Osteocyte (in vitro differentiated cells): Measurements from ENCODE around the gene CRY1. TPM values are rescaled to one million over a fixed set of nuclear protein-coding genes. Genes with fewer than 3 reads are reported as not detected.

Source experiments
- DNase-seq: peaks from one replicate; pipeline ENCODE4 v3.0.0; 2021; ENCODE audit warnings: mixed read lengths; ENCODE audit not compliant: unreplicated experiment; ENCODE audit errors: extremely low spot score
- H3K27ac Mint-ChIP-seq: one replicate; pipeline ENCODE4 v1.8.0; 2021; ENCODE audit warnings: mild to moderate bottlenecking, mixed read lengths; ENCODE audit not compliant: unreplicated experiment
- H3K27me3 Mint-ChIP-seq: one replicate; pipeline ENCODE4 v1.8.0; 2021; ENCODE audit warnings: mixed read lengths; ENCODE audit not compliant: unreplicated experiment
- H3K36me3 Mint-ChIP-seq: one replicate; pipeline ENCODE4 v1.8.0; 2021; ENCODE audit warnings: mixed read lengths; ENCODE audit not compliant: unreplicated experiment
- H3K4me1 Mint-ChIP-seq: one replicate; pipeline ENCODE4 v1.8.0; 2021; ENCODE audit warnings: mixed read lengths; ENCODE audit not compliant: unreplicated experiment
- H3K4me3 Mint-ChIP-seq: one replicate; pipeline ENCODE4 v1.8.0; 2021; ENCODE audit warnings: mild to moderate bottlenecking, moderate library complexity, mixed read lengths; ENCODE audit not compliant: unreplicated experiment
- H3K9me3 Mint-ChIP-seq: one replicate; pipeline ENCODE4 v1.8.0; 2021; ENCODE audit warnings: mixed read lengths; ENCODE audit not compliant: unreplicated experiment
- CTCF ChIP-seq: fragments of 200-600 bp; sonication (generic); IDR thresholded peaks from 2 replicates; pipeline ENCODE4 v1.5.0; 2021; ENCODE audit warnings: antibody characterized with exemption, mild to moderate bottlenecking, moderate library complexity
- total RNA-seq: library from RNA; stranded (reverse); gene quantifications from 2 replicates; pipeline ENCODE4 v1.2.1, GENCODE V29; 2021

The CRY1 gene
- total RNA-seq, 1 donor from 2014 or later = 25.7 TPM

- Mint-ChIP-seq H3K27ac (no peak overlapping the region), H3K4me1 (peaks cover 29% of the 10 kb centered on the region), H3K4me3 (no peak overlapping the region), H3K27me3 (no peaks in the 10 kb centered on the region), H3K9me3 (peaks cover 3% of the 10 kb centered on the region), H3K36me3 (no peaks in the 10 kb centered on the region)
- TF ChIP-seq CTCF = no peak
- DNase-seq = no peak
Observed at GRCh38 chr12:107032266-107032665, 61.1 kb downstream of the CRY1 start.

GRCh38 chr12:107031061-107031460 is 62.3 kb downstream of the CRY1 start:
- Mint-ChIP-seq H3K36me3 (no peaks in the 10 kb centered on the region), H3K9me3 (no peaks in the 10 kb centered on the region), H3K27me3 (no peaks in the 10 kb centered on the region), H3K27ac (peak overlapping the region; percentile 16), H3K4me3 (no peak overlapping the region), H3K4me1 (peaks cover 41% of the 10 kb centered on the region)
- no peak for DNase-seq
- no peak for TF ChIP-seq CTCF

GRCh38 chr12:107029081-107029480 is 64.3 kb downstream of the CRY1 start:
- Mint-ChIP-seq H3K4me1 (peaks cover 46% of the 10 kb centered on the region), H3K36me3 (no peaks in the 10 kb centered on the region), H3K27me3 (no peaks in the 10 kb centered on the region), H3K27ac (peak overlapping the region; percentile 98), H3K4me3 (no peak overlapping the region), H3K9me3 (no peaks in the 10 kb centered on the region)
- DNase-seq = no peak
- no peak for TF ChIP-seq CTCF

- DNase-seq = no peak
- H3K4me1 Mint-ChIP-seq = peaks cover 46% of the 10 kb centered on the region
- peak overlapping the region; percentile 54 for H3K4me3 Mint-ChIP-seq
Observed at GRCh38 chr12:107027636-107028053, 65.7 kb downstream of the CRY1 start.

More at GRCh38 chr12:107027636-107028053, 65.7 kb downstream of the CRY1 start:
- Mint-ChIP-seq H3K27ac (peak overlapping the region; percentile 98), H3K27me3 (no peaks in the 10 kb centered on the region), H3K36me3 (no peaks in the 10 kb centered on the region), H3K9me3 (no peaks in the 10 kb centered on the region)
- no peak for TF ChIP-seq CTCF
